HG02938 (cell line): ENCODE data around the gene KCNE4.

Experiments used
- ATAC-seq: cut with Tn5 transposase; IDR thresholded peaks from one replicate; pipeline ENCODE4 v1.9.1; 2021; ENCODE audit warnings: mild to moderate bottlenecking, moderate library complexity; ENCODE audit not compliant: unreplicated experiment

Gene KCNE4

GRCh38 chr2:223040527-223040926 lies 11.5 kb upstream of the KCNE4 start:
- no peak for ATAC-seq

GRCh38 chr2:223041527-223042109 lies 10.4 kb upstream of the KCNE4 start:
- no peak for ATAC-seq

- no peak for ATAC-seq
Measured at GRCh38 chr2:223042284-223042683, 9.7 kb upstream of the KCNE4 start.

- ATAC-seq: no peak
Measured at GRCh38 chr2:223042704-223043118, 9.3 kb upstream of the KCNE4 start.

DNA sequence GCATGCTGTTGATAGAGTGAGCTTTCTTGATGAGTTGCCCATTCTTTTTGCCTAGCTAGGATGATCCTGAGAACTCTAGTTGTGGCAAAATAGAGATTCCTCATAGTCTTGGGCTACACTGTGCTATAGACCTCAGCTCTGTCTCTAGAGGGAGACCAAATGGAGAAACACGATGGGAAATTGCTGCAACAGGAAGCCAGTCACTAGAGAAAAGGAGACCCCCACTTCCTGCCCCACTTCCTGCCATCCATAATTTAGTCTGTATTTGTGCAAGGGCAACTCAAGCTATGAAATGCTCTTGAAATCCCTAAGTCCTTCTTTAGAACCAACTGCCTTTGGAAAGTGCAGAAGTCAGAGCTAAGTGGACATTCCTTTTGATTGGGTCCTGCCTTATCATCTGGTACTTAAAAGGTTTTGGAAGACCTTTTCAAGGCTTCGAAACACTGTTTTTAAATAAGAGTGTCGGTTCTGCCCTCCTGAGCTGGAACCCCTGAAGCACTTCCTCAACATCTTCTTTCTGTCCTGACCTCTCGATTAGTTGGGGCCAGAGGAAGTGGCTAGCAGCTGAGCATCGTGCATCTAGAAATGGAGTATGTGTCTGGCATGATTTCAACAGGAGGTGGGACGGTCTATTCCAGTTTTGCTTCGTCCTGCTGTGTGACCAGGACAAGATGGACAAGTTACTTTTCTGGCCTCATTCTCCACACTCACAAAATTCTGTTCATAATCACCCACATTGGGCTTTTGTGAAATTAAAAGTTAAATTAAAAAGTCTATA lies 8.6 kb upstream of the KCNE4 start:
- ATAC-seq: no peak

DNA sequence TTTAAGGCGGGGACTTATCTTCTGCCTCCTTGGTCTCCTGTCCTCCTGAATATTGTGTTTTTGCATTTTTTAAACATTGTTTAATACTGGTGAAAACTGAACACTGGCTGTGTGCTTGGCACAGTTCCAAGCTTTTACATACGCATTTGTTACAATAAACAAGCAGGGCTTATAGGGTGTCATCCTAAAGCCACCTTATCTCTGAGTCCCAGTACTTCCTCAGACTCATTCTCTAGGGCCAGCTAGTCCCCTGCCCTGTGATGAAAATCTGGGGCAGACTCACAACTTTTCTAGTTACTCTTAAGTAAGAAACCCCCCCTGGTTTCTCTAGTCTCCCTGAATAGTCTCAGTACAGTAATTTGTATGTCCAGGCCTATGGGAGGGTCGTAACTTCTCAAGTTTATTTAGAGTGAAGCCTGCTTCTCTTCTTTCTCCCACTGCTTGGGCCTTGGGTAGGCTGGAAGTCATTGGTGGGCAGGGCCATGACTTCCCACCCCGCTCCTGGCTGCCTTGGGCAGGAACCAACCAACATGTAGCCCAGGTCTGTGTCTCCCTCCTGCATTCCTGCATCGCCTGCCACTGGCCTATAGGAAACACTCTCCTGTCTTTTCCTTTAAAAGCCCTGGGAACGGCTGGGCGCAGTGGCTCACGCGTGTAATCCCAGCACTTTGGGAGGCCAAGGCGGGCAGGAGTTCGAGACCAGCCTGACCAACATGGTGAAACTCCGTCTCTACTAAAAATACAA lies 7.7 kb upstream of the KCNE4 start:
- ATAC-seq: no peak

DNA sequence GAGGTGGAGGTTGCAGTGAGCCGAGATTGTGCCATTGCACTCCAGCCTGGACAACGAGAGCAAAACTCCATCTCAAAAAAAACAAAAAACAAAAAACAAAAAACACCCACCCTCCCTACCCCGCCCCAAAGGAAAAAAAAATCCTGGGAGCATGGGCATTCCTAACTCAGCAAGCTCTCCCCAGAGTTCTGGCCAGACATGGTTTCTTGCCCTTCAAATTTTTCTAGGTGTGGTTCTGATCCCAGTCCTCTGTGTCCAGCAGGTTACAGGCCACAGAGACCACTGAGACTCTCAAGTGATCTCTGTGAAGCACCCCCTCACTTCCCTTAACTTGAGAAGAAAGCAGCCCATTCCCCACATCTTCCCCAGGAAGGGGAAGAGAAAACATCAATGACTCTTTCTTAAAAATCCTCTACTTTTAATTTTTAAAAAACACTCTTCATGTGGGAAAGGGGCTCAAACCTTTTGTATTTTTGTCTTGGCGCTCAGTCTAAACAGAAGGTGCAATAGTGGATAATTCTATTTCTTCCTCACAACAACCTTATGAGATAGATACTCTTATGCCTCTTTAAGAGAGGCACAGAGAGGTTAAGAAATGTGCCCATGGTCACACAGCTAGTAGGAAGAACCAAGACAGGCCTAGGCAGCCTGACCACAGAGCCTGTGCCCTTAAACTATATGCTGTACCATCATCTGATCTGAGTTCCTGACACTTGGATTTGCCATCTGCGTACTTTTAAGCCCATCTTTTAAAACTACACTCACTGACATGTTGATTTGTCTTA lies 6.9 kb upstream of the KCNE4 start:
- no peak for ATAC-seq

DNA sequence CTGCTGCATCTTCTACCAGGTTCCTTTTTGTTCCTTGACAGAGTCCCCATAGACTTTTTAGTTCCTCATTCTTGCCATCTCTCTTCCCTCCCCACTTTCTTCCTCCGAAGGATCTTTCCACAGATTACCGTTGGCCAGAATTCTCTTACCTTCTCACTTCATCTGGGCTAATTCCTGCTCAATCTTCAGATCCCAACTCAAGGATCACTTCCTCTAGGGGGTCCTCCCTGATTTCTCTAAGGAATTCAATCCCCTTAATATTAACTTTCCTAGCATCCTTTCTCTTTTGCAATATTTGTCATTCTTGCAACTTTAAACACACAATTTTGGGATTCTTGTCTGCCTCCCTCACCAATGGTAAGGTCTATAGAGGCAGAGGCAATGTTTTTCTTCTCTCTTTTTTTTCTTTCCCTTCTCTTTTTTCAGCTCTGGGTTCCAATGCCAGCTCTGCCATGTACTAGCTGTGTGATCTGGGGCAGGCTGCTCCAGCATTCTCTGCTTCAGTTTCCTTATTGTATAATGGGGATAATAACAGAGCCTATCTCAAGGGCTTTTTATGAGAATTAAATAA lies 5.4 kb upstream of the KCNE4 start:
- no peak for ATAC-seq

- ATAC-seq: no peak
Measured at GRCh38 chr2:223047260-223047761, 4.7 kb upstream of the KCNE4 start.

GRCh38 chr2:223048519-223048918 lies 3.5 kb upstream of the KCNE4 start:
- peak; percentile 69 for ATAC-seq

DNA sequence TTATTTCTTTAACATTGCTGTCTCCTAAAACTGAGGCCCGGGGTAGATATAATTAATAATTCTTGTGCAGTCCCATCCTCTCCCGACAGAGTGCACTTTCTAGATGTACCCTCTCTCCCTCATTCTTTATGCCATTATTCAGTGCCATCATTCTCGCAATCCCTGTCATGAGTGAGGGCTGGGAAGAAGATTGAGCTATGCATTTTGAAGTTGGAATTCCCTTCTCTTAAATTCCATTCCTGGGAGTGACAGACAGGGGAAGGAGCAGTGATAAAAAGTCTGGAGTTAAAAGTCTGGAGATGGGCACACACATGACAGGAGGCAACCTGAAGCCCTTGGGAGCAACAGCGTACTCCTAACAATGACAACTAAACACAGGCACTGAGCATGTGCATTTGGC lies 2.6 kb upstream of the KCNE4 start:
- no peak for ATAC-seq

- ATAC-seq: no peak
Measured at GRCh38 chr2:223050188-223050587, 1.8 kb upstream of the KCNE4 start.

- no peak for ATAC-seq
Measured at GRCh38 chr2:223050900-223051504, 988 bp upstream of the KCNE4 start.

- no peak for ATAC-seq
Measured at GRCh38 chr2:223052548-223053483, 826 bp downstream of the KCNE4 start.

DNA sequence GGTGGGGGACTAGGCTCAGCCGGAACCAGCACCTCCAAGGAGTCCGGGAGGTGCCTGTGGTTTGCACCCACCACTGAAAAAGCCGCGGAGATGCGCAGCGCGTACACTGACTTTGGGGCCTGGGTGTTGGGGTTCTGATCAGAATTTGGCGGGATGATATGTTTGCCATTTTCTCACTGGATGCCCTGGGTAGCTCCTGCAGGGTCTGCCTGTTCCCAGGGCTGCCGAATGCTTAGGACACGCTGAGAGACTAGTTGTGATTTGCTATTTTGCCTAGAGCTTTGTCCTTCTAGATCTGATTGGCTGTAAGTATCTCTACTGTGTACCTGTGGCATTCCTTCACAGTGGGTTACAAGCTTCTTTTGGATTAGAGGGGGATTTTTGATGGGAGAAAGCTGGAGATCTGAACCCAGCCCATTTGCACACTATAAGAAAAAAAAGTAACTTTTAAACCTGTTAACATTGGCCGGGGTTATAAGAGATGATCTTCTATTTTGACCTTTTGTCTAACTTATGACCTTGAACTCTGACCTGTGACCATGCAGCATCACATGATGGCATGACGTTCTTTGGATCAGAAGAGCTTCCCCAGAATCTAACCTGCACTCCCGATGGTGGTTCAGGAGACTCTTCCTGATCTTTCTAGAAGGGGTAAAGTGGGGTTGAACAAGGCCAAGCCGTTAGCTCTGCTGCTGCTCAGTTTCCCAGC lies 1.6 kb downstream of the KCNE4 start:
- ATAC-seq: no peak

GRCh38 chr2:223054193-223054781 lies 2.3 kb downstream of the KCNE4 start:
- no peak for ATAC-seq

DNA sequence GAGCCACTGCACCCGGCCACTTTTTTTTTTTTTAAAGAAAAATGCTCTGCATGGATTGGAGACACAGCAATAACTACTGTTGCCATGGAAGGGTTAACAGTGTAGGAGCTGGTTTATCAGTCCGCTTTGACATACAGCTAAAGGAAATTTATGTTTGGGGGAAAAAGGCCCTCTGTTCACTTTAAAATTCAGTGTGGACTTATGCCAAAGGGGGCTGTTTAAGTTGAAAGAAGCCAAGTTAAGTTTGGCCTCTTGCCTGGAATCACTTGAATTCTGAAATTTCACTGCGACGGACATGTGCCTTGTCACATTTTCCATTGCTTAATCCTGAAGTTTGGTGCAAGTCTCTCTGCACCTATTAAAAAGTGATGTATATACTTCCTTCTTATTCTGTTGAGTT lies 3.1 kb downstream of the KCNE4 start:
- no peak for ATAC-seq

DNA sequence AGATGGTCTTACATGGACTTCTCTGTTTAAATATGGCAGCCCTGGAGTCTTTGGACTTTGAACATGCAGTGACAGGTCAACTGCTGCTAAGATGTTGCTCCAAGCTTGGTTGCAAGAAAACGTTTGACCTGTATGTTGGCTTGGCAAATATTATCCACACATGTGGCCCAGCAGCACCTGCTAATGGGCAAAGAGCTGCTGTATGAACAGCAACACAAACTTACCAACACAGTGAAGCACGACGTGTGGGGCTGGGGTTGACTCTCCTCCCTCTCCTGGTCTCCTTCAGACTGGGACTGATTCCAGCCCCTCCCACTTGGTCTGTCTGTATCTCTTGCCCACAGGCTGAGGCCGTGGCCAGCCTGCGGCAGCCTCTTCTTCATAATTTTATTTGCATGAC lies 3.8 kb downstream of the KCNE4 start:
- no peak for ATAC-seq
